Measurements from ENCODE around the gene ADCY6. TPM values are rescaled to one million over a fixed set of nuclear protein-coding genes. Genes with fewer than 3 reads are reported as not detected.

ADCY6 gene
- total RNA-seq, 2 experiments from 2014 or later, result 0.13 to 0.25 TPM

DNA sequence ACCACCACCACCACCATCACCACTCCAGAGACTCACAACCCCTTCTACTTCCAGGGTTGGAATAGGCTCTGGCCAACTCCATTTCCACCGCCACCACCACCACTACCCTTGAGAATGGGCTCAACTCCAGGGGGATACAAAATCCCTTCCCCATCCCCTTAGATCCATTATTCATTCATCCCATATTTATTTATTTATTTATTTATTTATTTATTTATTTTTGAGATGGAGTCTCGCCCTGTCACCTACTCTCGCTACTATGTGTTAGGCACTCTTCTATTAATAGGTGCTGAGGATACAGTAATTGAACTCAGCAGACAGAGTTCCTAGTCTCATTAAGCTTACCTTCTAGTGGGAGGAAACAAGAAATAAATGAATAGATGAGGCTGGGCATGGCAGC, 4.8 kb upstream of the ADCY6 start:
- CTCF ChIA-PET, result interaction anchor here (2.4 to 5.8 kb wide), 2 partner anchors 21 to 41 kb away, joined by 11 to 75 read pairs; no protein-coding TSS in a partner anchor
- POLR2A ChIA-PET, result no interaction called here

- ChIA-PET CTCF (interaction anchor here (1.2 to 1.7 kb wide), 4 partner anchors 10 to 37 kb away, joined by 3 to 9 read pairs (median 4); no protein-coding TSS in a partner anchor), POLR2A (interaction anchor here (0.6 kb wide), 1 partner anchor 28 kb away, joined by 14 read pairs; no protein-coding TSS in a partner anchor)
Measured at GRCh38 chr12:48789858-48790326, 1.0 kb upstream of the ADCY6 start.

DNA sequence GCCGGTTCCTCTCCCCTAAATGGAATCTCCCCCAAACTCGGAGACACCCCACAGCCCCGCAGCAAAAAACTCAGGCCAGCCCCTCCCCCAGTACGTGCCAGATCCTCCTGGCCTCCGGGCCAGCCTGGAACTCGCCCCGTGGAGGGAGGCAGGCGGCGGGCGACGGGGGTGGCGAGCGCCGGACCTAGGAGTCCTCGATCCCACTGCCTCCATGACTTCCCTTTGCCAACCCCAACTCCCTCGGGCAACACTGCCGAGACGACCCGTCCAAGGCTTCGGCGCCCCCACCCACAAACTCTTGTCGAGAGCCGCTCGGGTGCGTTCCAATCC, 400 bp downstream of the ADCY6 start:
- CTCF ChIA-PET, result interaction anchor here (1.6 to 1.7 kb wide), 2 partner anchors 27 to 35 kb away, joined by 3 to 9 read pairs; no protein-coding TSS in a partner anchor
- POLR2A ChIA-PET, result no interaction called here

DNA sequence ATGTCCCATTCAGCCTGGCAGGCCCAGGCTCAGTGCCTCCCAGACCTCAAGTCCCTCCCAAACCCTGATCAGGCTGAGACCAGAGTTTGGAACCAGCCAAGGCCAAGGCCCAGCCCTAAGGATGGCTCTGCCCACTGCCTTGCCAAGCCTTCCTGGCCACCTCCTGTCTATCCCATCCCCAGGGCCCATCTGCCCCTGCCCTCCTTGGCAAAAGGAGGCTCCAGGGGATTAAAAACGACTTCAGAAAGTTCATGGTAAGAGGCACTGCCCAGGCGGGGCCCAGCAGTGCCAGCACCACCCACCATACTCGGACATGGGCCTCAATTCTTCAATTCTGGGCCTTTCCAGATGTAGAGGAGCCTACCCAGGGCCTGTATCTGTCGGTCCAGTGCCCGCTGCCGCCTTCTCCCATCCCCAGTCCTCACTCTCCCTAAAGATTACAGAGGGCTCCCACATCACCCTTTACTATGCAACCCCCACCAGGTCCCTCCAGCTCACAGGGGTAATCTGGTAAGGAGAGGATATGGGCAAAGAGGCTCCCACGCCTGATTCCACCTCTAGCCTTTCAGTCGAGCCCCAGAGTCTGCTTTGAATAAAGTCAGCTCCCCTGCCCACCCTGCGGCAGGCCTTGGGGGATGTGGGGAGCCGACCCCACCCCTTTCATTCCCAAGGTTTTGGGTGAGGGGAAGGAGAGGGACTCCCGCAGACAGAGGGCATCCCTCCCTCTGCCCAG, 932 bp downstream of the ADCY6 start:
- ChIA-PET CTCF (interaction anchor here (0.7 kb wide), 3 partner anchors 63 to 778 kb away, joined by 3 read pairs; no protein-coding TSS in a partner anchor), POLR2A (no interaction called here)

GRCh38 chr12:48786591-48787544, 2.0 kb downstream of the ADCY6 start:
- POLR2A ChIA-PET, result no interaction called here
- CTCF ChIA-PET, result interaction anchor here (0.6 to 0.7 kb wide), 3 partner anchors 64 to 779 kb away, joined by 3 read pairs; no protein-coding TSS in a partner anchor

GRCh38 chr12:48783432-48783831, 5.5 kb downstream of the ADCY6 start:
- POLR2A ChIA-PET, result no interaction called here

GRCh38 chr12:48782457-48783395, 6.2 kb downstream of the ADCY6 start:
- ChIA-PET POLR2A (interaction anchor here (0.6 kb wide), 1 partner anchor 27 kb away, joined by 4 read pairs; no protein-coding TSS in a partner anchor), CTCF (interaction anchor here (1.1 to 2.5 kb wide), 3 partner anchors 9 to 32 kb away, joined by 3 to 8 read pairs (median 4); no protein-coding TSS in a partner anchor)

More at GRCh38 chr12:48783432-48783831, 5.5 kb downstream of the ADCY6 start:
- CTCF ChIA-PET, result interaction anchor here (1.1 to 2.5 kb wide), 3 partner anchors 9 to 31 kb away, joined by 3 to 8 read pairs (median 4); no protein-coding TSS in a partner anchor

- ChIA-PET POLR2A (no interaction called here), CTCF (interaction anchor here (1.5 kb wide), 1 partner anchor 10 kb away, joined by 4 read pairs; no protein-coding TSS in a partner anchor)
Measured at GRCh38 chr12:48781750-48782456, 7.0 kb downstream of the ADCY6 start.

DNA sequence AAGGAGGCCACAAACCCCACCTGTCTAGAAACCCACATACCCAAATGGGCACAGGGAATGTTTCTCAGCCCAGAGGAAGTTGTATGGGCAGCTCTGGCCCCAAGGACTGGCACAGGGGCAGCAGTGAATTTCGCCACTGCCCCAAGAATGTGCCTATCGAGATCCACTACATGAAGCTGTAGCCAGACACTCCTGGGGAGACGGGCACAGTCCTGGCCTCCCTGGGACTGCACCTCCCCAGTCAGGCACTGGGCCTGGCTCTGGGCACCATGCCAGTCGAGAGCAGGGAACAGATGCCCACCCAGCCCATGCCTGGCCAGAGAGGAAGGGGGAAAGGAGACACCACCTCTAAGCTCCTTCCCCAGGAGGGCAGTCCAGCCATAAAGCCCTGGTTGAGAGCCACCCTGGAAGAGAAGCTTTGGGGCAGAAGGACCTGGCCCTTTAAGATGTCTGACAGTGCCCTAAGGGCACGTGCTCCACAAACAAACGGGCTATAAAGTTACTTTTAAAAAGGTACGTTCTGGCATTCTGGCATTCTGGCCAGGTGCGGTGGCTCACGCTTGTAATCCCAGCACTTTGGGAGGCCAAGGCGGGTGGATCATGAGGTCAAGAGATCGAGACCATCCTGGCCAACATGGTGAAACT, 8.4 kb downstream of the ADCY6 start:
- ChIA-PET POLR2A (no interaction called here), CTCF (interaction anchor here (1.4 kb wide), 1 partner anchor 15 kb away, joined by 5 read pairs; no protein-coding TSS in a partner anchor)

- POLR2A ChIA-PET, result no interaction called here
- CTCF ChIA-PET, result interaction anchor here (1.4 kb wide), 1 partner anchor 16 kb away, joined by 5 read pairs; no protein-coding TSS in a partner anchor
Measured at GRCh38 chr12:48779869-48780268, 9.0 kb downstream of the ADCY6 start.

DNA sequence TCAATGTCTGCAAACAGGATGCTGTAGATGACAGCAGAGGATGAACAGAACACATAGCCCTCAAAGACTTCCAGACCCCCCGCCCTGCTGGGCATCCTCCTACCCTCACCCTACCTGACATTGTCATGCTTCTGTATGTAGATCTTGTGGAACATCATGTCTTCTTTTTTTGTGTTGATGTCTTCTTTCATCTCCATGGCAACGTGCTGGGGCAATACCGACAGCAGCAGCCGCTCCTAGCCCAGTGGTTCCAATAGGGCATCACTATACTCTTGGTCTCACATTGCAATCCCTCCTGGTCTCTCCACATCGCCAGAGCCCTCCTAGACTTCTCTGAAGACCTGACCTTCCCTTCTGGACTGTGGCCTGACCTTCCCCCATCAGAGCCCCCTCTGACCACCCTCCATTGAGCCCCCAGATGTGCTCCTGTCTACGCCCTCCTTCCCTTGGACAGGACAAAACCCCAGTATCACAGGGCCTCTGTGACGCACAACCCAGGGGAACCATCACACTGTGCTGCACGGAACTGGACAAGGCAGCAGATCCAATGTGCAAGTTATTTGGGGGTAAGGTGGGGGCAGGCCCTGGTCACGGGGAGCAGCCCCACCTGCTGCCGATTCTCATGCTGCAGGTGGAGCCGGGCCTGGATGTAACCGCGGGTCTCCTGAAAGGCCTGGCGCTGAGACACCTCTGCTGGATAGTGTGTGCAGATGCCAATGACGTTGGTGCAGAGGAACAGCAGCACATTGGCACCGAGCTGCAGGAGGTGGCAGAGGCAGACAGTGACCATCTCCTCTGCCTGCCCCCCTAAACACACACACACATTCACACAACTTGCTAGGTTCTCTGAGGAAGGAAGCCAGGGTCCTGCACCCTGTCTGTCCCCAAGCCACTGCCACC, 11.1 kb downstream of the ADCY6 start:
- ChIA-PET POLR2A (interaction anchor here (0.7 kb wide), 1 partner anchor 372 kb away, joined by 4 read pairs; no protein-coding TSS in a partner anchor), CTCF (interaction anchor here (1.3 kb wide), 1 partner anchor 18 kb away, joined by 4 read pairs; no protein-coding TSS in a partner anchor)

DNA sequence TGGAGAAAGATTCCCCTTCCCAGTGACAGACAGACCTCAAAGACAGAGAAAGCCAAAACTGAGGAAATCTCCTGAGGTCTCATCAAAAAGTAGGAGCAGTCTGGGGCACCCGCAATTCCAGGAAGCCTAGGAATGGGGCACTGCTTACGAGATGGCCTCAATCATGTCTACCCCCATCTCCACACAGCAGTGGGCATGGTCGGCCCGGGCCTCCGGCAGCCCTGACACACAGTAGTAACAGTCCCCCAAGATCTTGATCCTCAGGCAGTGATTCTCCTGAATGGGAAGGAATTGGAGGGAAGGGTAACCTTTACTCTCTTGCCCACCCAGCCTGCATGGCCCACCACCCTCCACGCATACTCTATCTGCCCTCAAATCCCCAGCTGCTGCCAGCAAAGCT, 11.9 kb downstream of the ADCY6 start:
- CTCF ChIA-PET, result no interaction called here

DNA sequence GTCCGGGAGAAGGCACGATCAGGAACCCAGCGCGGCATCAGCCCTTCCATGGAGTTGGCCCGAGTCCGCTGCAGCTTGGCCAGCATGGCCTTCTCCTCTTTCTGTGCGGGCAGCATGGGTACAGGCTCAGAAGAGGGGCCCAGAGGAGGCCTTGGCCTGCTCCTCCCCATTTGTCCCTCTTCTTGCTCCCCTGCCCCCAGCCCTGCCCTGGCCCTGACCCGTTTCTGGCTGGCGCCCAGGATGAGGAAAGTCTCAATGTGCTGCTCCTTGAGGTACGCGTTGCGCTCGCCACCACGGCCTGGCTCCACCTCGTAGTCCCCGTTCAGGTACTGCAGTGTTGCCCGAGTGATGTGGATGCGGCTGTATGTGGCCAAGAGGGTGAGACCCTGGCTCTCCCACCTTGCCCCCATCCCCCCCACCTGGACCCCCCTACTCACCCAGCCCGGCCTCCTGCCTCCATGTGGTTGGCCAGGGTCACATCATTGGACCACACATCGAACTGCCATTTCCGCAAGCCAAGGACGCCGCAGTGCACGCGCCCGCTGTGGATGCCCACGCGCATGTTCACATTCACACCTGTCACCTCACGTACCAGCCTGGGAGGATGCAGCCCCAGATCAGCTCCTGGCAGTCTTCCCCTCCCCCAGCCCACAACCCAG, 12.8 kb downstream of the ADCY6 start:
- CTCF ChIA-PET, result interaction anchor here (1.1 kb wide), 1 partner anchor 19 kb away, joined by 3 read pairs; no protein-coding TSS in a partner anchor
- POLR2A ChIA-PET, result no interaction called here

More for the DNA sequence above, 11.9 kb downstream of the ADCY6 start:
- POLR2A ChIA-PET, result interaction anchor here (0.7 kb wide), 1 partner anchor 373 kb away, joined by 4 read pairs; no protein-coding TSS in a partner anchor

- POLR2A ChIA-PET, result no interaction called here
- CTCF ChIA-PET, result interaction anchor here (1.1 kb wide), 1 partner anchor 20 kb away, joined by 3 read pairs; no protein-coding TSS in a partner anchor
Measured at GRCh38 chr12:48775299-48775698, 13.6 kb downstream of the ADCY6 start.

GRCh38 chr12:48774516-48774915, 14.4 kb downstream of the ADCY6 start:
- ChIA-PET CTCF (interaction anchor here (0.6 to 2.1 kb wide), 2 partner anchors 21 to 170 kb away, joined by 3 to 6 read pairs; no protein-coding TSS in a partner anchor), POLR2A (no interaction called here)
